ENCODE results near the gene TRMT2B. TPM values are rescaled to one million over a fixed set of nuclear protein-coding genes. Genes with fewer than 3 reads are reported as not detected.

Gene TRMT2B
- total and polyA plus RNA-seq, 2 experiments from 2014 or later = 5.4 to 18.6 TPM

Other genes starting within 250 kb of the TRMT2B start
- 30.1 and 35.7 TPM in 2 replicates for gene CSTF2, start 231.7 kb downstream of the TRMT2B start, total RNA-seq (2014; rRNA removed; shearing (Covaris generic))
- gene CSTF2, start 231.7 kb downstream of the TRMT2B start, polyA plus RNA-seq (2016; fragmentation: Nextera tagmentation; extraction: Ambion mirVana) = 24.4 and 25.8 TPM in 2 replicates
- gene NOX1, start 177.8 kb downstream of the TRMT2B start, total RNA-seq (2014; rRNA removed; shearing (Covaris generic)) = not detected in 2 replicates
- 0.23 and 0.31 TPM in 2 replicates for gene NOX1, start 177.8 kb downstream of the TRMT2B start, polyA plus RNA-seq (2016; fragmentation: Nextera tagmentation; extraction: Ambion mirVana)
- 0.83 and 1.6 TPM in 2 replicates for gene XKRX, start 123.2 kb downstream of the TRMT2B start, total RNA-seq (2014; rRNA removed; shearing (Covaris generic))
- gene XKRX, start 123.2 kb downstream of the TRMT2B start, polyA plus RNA-seq (2016; fragmentation: Nextera tagmentation; extraction: Ambion mirVana) = 0.16 and 0.19 TPM in 2 replicates
- not detected in 2 replicates for gene ARL13A, start 82.4 kb downstream of the TRMT2B start, total RNA-seq (2014; rRNA removed; shearing (Covaris generic))
- gene ARL13A, start 82.4 kb downstream of the TRMT2B start, polyA plus RNA-seq (2016; fragmentation: Nextera tagmentation; extraction: Ambion mirVana) = not detected in 2 replicates
- 4.4 and 5.8 TPM in 2 replicates for gene TMEM35A, start 26.8 kb upstream of the TRMT2B start, total RNA-seq (2014; rRNA removed; shearing (Covaris generic))
- gene TMEM35A, start 26.8 kb upstream of the TRMT2B start, polyA plus RNA-seq (2016; fragmentation: Nextera tagmentation; extraction: Ambion mirVana) = 4.2 and 4.3 TPM in 2 replicates
- gene CENPI, start 46.1 kb upstream of the TRMT2B start, total RNA-seq (2014; rRNA removed; shearing (Covaris generic)) = 30.8 and 41.3 TPM in 2 replicates
- gene CENPI, start 46.1 kb upstream of the TRMT2B start, polyA plus RNA-seq (2016; fragmentation: Nextera tagmentation; extraction: Ambion mirVana) = 5.2 and 7.2 TPM in 2 replicates
- gene DRP2, start 167.7 kb upstream of the TRMT2B start, total RNA-seq (2014; rRNA removed; shearing (Covaris generic)) = 0.24 and 0.39 TPM in 2 replicates
- 0.09 TPM in 1 of 2 replicates, not detected in the other for gene DRP2, start 167.7 kb upstream of the TRMT2B start, polyA plus RNA-seq (2016; fragmentation: Nextera tagmentation; extraction: Ambion mirVana)
- 0.58 TPM in 1 of 2 replicates, not detected in the other for gene TAF7L, start 239.2 kb upstream of the TRMT2B start, total RNA-seq (2014; rRNA removed; shearing (Covaris generic))
- 0.37 and 0.66 TPM in 2 replicates for gene TAF7L, start 239.2 kb upstream of the TRMT2B start, polyA plus RNA-seq (2016; fragmentation: Nextera tagmentation; extraction: Ambion mirVana)